RCC 7860 (cell line): Measurements from ENCODE around the gene SMIM32.
A peak's percentile ranks its signal among the peaks of the same experiment; 100 is the strongest.

ENCODE experiments used
- DNase-seq: peaks from one replicate; pipeline ENCODE4 v3.0.0-alpha.2; 2015; ENCODE audit warnings: low spot score
- FAIRE-seq: peaks from 2 replicates; lab custom pipeline; 2012; peaks lifted over from hg19 to GRCh38; lab: Jason Lieb, UNC

SMIM32 gene

GRCh38 chr5:136208916-136209315 lies 16.0 kb upstream of the SMIM32 start:
- FAIRE-seq (no peak), DNase-seq (no peak)

GRCh38 chr5:136207631-136208030 lies 14.7 kb upstream of the SMIM32 start:
- DNase-seq = no peak
- FAIRE-seq = no peak

GRCh38 chr5:136206361-136206760 lies 13.4 kb upstream of the SMIM32 start:
- no peak for DNase-seq
- FAIRE-seq = no peak

- DNase-seq (no peak), FAIRE-seq (no peak)
Observed at GRCh38 chr5:136205941-136206340, 13.0 kb upstream of the SMIM32 start.

GRCh38 chr5:136205061-136205702 lies 12.2 kb upstream of the SMIM32 start:
- FAIRE-seq = no peak
- no peak for DNase-seq

GRCh38 chr5:136203303-136203922 lies 10.5 kb upstream of the SMIM32 start:
- no peak for FAIRE-seq

GRCh38 chr5:136202469-136203205 lies 9.7 kb upstream of the SMIM32 start:
- DNase-seq (no peak), FAIRE-seq (no peak)

More at GRCh38 chr5:136203303-136203922, 10.5 kb upstream of the SMIM32 start:
- no peak for DNase-seq

GRCh38 chr5:136201870-136202269 lies 8.9 kb upstream of the SMIM32 start:
- FAIRE-seq = no peak
- DNase-seq = no peak

- no peak for DNase-seq
- no peak for FAIRE-seq
Observed at GRCh38 chr5:136200761-136201160, 7.8 kb upstream of the SMIM32 start.

GRCh38 chr5:136200130-136200529 lies 7.2 kb upstream of the SMIM32 start:
- DNase-seq = no peak
- no peak for FAIRE-seq

GRCh38 chr5:136199408-136199807 lies 6.4 kb upstream of the SMIM32 start:
- no peak for FAIRE-seq
- DNase-seq = no peak

- FAIRE-seq = no peak
- DNase-seq = no peak
Observed at GRCh38 chr5:136198453-136198852, 5.5 kb upstream of the SMIM32 start.

- DNase-seq = peak; percentile 10
- no peak for FAIRE-seq
Observed at GRCh38 chr5:136197462-136198142, 4.6 kb upstream of the SMIM32 start.

- FAIRE-seq (no peak), DNase-seq (no peak)
Observed at GRCh38 chr5:136195971-136196820, 3.2 kb upstream of the SMIM32 start.

- no peak for DNase-seq
Observed at GRCh38 chr5:136194576-136194975, 1.6 kb upstream of the SMIM32 start.

GRCh38 chr5:136193322-136193935 lies 467 bp upstream of the SMIM32 start:
- FAIRE-seq (no peak), DNase-seq (no peak)

More at GRCh38 chr5:136194576-136194975, 1.6 kb upstream of the SMIM32 start:
- no peak for FAIRE-seq

GRCh38 chr5:136192015-136192525 lies 892 bp downstream of the SMIM32 start:
- FAIRE-seq (no peak), DNase-seq (no peak)

- no peak for DNase-seq
- FAIRE-seq = no peak
Observed at GRCh38 chr5:136191304-136192014, 1.5 kb downstream of the SMIM32 start.

GRCh38 chr5:136190904-136191303 lies 2.1 kb downstream of the SMIM32 start:
- FAIRE-seq (no peak), DNase-seq (no peak)
